ENCODE data around the gene KIF13A.

DNA sequence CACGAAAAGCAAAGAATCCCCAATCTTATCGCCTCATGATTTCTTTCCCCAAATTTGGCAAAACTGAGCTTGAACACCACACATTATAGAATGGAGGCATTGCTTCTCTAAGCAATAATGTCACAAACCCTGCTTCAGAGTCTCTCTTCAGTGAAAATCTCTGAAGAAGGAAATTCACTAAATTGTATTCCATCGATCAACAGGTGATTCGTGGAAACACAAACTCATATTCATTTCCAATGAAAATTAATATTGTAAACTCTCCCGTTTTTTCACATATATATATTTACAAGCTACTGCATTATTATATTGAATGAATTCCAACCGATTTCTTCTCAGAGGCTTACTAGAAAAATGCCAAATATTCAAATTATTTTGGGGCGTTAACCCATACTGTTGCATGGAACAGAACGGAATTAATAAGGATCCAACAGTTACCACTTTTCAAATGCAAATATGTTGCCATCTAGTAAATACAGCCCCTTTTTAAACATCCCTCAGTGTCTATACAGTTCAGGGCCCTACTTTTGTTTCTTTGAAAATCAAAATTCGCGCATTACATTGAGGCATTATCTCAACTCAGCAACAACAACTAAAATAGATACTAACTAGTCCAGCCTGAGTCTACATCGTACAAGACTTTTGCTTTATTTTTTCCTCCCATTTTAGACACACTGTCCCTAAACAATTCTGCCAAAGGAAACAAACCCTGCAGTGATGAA is 1.3 kb downstream of the KIF13A start:
- TF ChIP-seq CTCF (IDR thresholded peaks at IDR 0.05) (no peak), POLR2A (IDR thresholded peaks at IDR 0.05) (no peak)
